K562 (cell line): ENCODE results near the gene LIN9. TPM values are rescaled to one million over a fixed set of nuclear protein-coding genes. Genes with fewer than 3 reads are reported as not detected.
A peak's percentile ranks its signal among the peaks of the same experiment; 100 is the strongest.

ENCODE experiments used
- ATAC-seq: fragments of 200-7000 bp; cut with Tn5 transposase; 3 replicates; pipeline ENCODE4 v1.9.1; 2020; ENCODE audit warnings: moderate library complexity
- BruUV-seq: library from RNA; stranded (reverse); fragments of 400-500 nt; replicated peaks from 2 replicates; lab custom pipeline; 2021; lab: Mats Ljungman, UMichigan
- CTCF ChIA-PET: fragments of 300-600 bp; formaldehyde crosslinking; extraction: SDS; loops from one replicate; lab custom pipeline; 2021; ENCODE audit warnings: low intra/inter-chr PET ratio; lab: Yijun Ruan, JAX
- POLR2A ChIA-PET: fragments of 300-600, 350-650 bp; sonication (Branson Sonifier 250); formaldehyde crosslinking; extraction: SDS; loops from one replicate; lab custom pipeline; 2021; ENCODE audit warnings: antibody characterized with exemption, inconsistent platforms; lab: Yijun Ruan, JAX
- DNase-seq, 4 experiments: peaks; one replicate each; pipeline versions ENCODE4 v3.0.0 to v3.0.0-alpha.2; 2011 to 2018; ENCODE audit warnings: low spot score in 3 of 4, mixed read lengths in 3 of 4; ENCODE audit errors: extremely low read depth in 1 of 4
- FAIRE-seq: peaks from 2 replicates; lab custom pipeline; 2011; peaks lifted over from hg19 to GRCh38; lab: Jason Lieb, UNC
- H2AFZ ChIP-seq: 2 replicates; pipeline ENCODE4 v1.6.0; 2011; ENCODE audit warnings: low read depth, low read length, control low read depth, inconsistent platforms
- H3K27ac ChIP-seq: fragments of 200-600 bp; 3 replicates; pipeline ENCODE4 v1.8.0; 2011; ENCODE audit warnings: low read depth, mild to moderate bottlenecking, control low read depth, inconsistent platforms, low read length, moderate library complexity, mixed read lengths; ENCODE audit errors: extremely low read depth
- H3K27me3 ChIP-seq, 2 experiments: fragments of 300-600 bp in 1 of 2; 2 replicates in 1 of 2; 3 replicates in 1 of 2; pipeline versions ENCODE4 v1.6.0 to v1.8.0; 2011; ENCODE audit warnings: inconsistent platforms in 2 of 2, low read length in 2 of 2, mild to moderate bottlenecking in 1 of 2, mixed read lengths in 1 of 2, moderate library complexity in 1 of 2; ENCODE audit not compliant: control insufficient read depth in 2 of 2, insufficient read depth in 2 of 2
- H3K36me3 ChIP-seq: fragments of 300-600 bp; 3 replicates; pipeline ENCODE4 v1.8.0; 2011; ENCODE audit warnings: mild to moderate bottlenecking, low read length, inconsistent platforms; ENCODE audit not compliant: control insufficient read depth, insufficient read depth
- H3K4me1 ChIP-seq, 2 experiments: fragments of 200-600 bp in 1 of 2; replicated peaks in 1 of 2; 2 replicates in 1 of 2; 3 replicates in 1 of 2; pipeline versions ENCODE4 v1.5.1 to v1.8.0; 2011; ENCODE audit warnings: inconsistent platforms in 2 of 2, low read length in 2 of 2, mild to moderate bottlenecking in 1 of 2, mixed read lengths in 1 of 2, moderate library complexity in 1 of 2; ENCODE audit not compliant: control insufficient read depth in 2 of 2, insufficient read depth in 2 of 2
- H3K4me2 ChIP-seq: 2 replicates; pipeline ENCODE4 v1.6.1; 2011; ENCODE audit warnings: low read length, control low read depth, inconsistent platforms, mixed read lengths; ENCODE audit not compliant: insufficient read depth
- H3K4me3 ChIP-seq: fragments of 200-600 bp; sonication (generic), shearing (Covaris generic); 2 replicates; pipeline ENCODE4 v1.5.1; 2016; ENCODE audit warnings: control low read depth, inconsistent platforms
- H3K79me2 ChIP-seq: fragments of 200-600 bp; 3 replicates; pipeline ENCODE4 v1.8.0; 2011; ENCODE audit warnings: low read length, inconsistent platforms; ENCODE audit not compliant: control insufficient read depth, insufficient read depth
- H3K9ac ChIP-seq, 2 experiments: 2 replicates each; pipeline versions ENCODE4 v1.6.0 to v1.6.1; 2011; ENCODE audit warnings: low read depth in 2 of 2, low read length in 2 of 2, control low read depth in 1 of 2, inconsistent platforms in 1 of 2, mild to moderate bottlenecking in 1 of 2, mixed read lengths in 1 of 2; ENCODE audit not compliant: insufficient read depth in 1 of 2
- H3K9me1 ChIP-seq: one replicate; pipeline ENCODE4 v1.6.0; 2011; ENCODE audit warnings: inconsistent platforms, mild to moderate bottlenecking, low read length, moderate library complexity; ENCODE audit not compliant: control insufficient read depth, insufficient read depth
- H3K9me3 ChIP-seq: replicated peaks from 2 replicates; pipeline ENCODE4 v1.5.1; 2011; ENCODE audit warnings: low read depth, low read length, inconsistent platforms; ENCODE audit not compliant: control insufficient read depth, insufficient read depth
- H4K20me1 ChIP-seq: replicated peaks from 2 replicates; pipeline ENCODE4 v1.6.1; 2011; ENCODE audit warnings: low read length, inconsistent platforms, mixed read lengths; ENCODE audit not compliant: control insufficient read depth, insufficient read depth
- BRCA1 ChIP-seq, 2 experiments: fragments of 450-650 bp in 1 of 2; sonication (generic) in 1 of 2; formaldehyde crosslinking in 1 of 2; IDR thresholded peaks; 2 replicates each; pipeline versions ENCODE4 v1.5.0 to v1.6.1; 2017 to 2020; ENCODE audit warnings: mild to moderate bottlenecking in 1 of 2, missing genetic modification reagents in 1 of 2
- COPS2 ChIP-seq: fragments of 450-650 bp; conservative IDR thresholded peaks from 2 replicates; pipeline ENCODE4 v1.6.1; 2016; ENCODE audit warnings: mild to moderate bottlenecking, moderate library complexity
- CTCF ChIP-seq, 3 experiments: IDR thresholded peaks in 2 of 3; conservative IDR thresholded peaks in 1 of 3; 2 replicates each; pipeline ENCODE4 v1.5.1; 2011 to 2012; ENCODE audit warnings: low read length in 3 of 3, mild to moderate bottlenecking in 3 of 3, control low read depth in 2 of 3, improper control_type of control experiment in 1 of 3, inconsistent platforms in 1 of 3, low read depth in 1 of 3, mixed read lengths in 1 of 3, moderate library complexity in 1 of 3; ENCODE audit not compliant: insufficient read depth in 2 of 3
- DMBX1 ChIP-seq: fragments of 250-450 bp; sonication (Bioruptor Pico); IDR thresholded peaks from 2 replicates; pipeline ENCODE4 v1.8.0; 2022; ENCODE audit warnings: inconsistent platforms, mild to moderate bottlenecking, moderate library complexity, borderline replicate concordance
- DNMT1 ChIP-seq: fragments of 450-650 bp; IDR thresholded peaks from 2 replicates; pipeline ENCODE4 v1.6.1; 2016; ENCODE audit warnings: antibody characterized with exemption, mild to moderate bottlenecking
- ERF ChIP-seq: fragments of 450-650 bp; formaldehyde crosslinking; IDR thresholded peaks from 2 replicates; pipeline ENCODE4 v1.4.0; 2020; ENCODE audit warnings: mild to moderate bottlenecking, mixed read lengths
- FIP1L1 ChIP-seq: fragments of 200-400 bp; formaldehyde crosslinking; IDR thresholded peaks from 2 replicates; pipeline ENCODE4 v1.6.1; 2018; ENCODE audit warnings: mild to moderate bottlenecking, low read depth, low read length; ENCODE audit not compliant: poor library complexity, severe bottlenecking
- FOSL1 ChIP-seq: fragments of 200-800 bp; sonication (Bioruptor generic); conservative IDR thresholded peaks from 2 replicates; pipeline ENCODE4 v1.6.1; 2016; ENCODE audit warnings: missing genetic modification characterization, missing compliant biosample characterization
- FUS ChIP-seq: fragments of 200-400 bp; formaldehyde crosslinking; optimal IDR thresholded peaks from 2 replicates; pipeline ENCODE3; 2017; ENCODE audit warnings: low read depth, low read length
- HSF4 ChIP-seq: fragments of 250-450 bp; sonication (Bioruptor Pico); IDR thresholded peaks from 2 replicates; pipeline ENCODE4 v2.1.2; 2022; ENCODE audit warnings: mild to moderate bottlenecking, moderate library complexity, borderline replicate concordance
- KAT7 ChIP-seq: sonication (generic); formaldehyde crosslinking; IDR thresholded peaks from 2 replicates; pipeline ENCODE4 v1.8.0; 2022; ENCODE audit warnings: missing genetic modification reagents, mild to moderate bottlenecking, borderline replicate concordance
- KDM2B ChIP-seq: fragments of 250-450 bp; sonication (Bioruptor Pico); IDR thresholded peaks from 2 replicates; pipeline ENCODE4 v1.8.0; 2021; ENCODE audit warnings: mild to moderate bottlenecking, moderate library complexity
- KLF6 ChIP-seq: fragments of 250-450 bp; sonication (Bioruptor Pico); IDR thresholded peaks from 2 replicates; pipeline ENCODE4 v1.4.0; 2020; ENCODE audit warnings: mild to moderate bottlenecking, moderate library complexity, borderline replicate concordance
- PHF20 ChIP-seq: fragments of 450-650 bp; IDR thresholded peaks from 2 replicates; pipeline ENCODE4 v1.6.1; 2018; ENCODE audit not compliant: partially characterized antibody
- PREB ChIP-seq: sonication (generic); formaldehyde crosslinking; IDR thresholded peaks from 2 replicates; pipeline ENCODE4 v1.8.1; 2023; ENCODE audit warnings: mild to moderate bottlenecking, missing genetic modification reagents
- RBM39 ChIP-seq: fragments of 200-400 bp; formaldehyde crosslinking; optimal IDR thresholded peaks from 2 replicates; pipeline ENCODE3; 2018; ENCODE audit warnings: low read depth, low read length
- SIRT6 ChIP-seq: IDR thresholded peaks from one replicate; pipeline ENCODE4 v1.6.1; 2012; ENCODE audit warnings: low read depth, mild to moderate bottlenecking, control low read depth, inconsistent platforms, low read length, moderate library complexity
- SMARCE1 ChIP-seq: fragments of 450-650 bp; IDR thresholded peaks from 2 replicates; pipeline ENCODE4 v1.7.1; 2016; ENCODE audit warnings: mild to moderate bottlenecking
- TBP ChIP-seq: optimal IDR thresholded peaks from 2 replicates; pipeline ENCODE3; 2011; ENCODE audit warnings: low read depth, low read length, improper control_type of control experiment
- ZFP30 ChIP-seq: fragments of 250-450 bp; sonication (Bioruptor Pico); IDR thresholded peaks from 2 replicates; pipeline ENCODE4 v1.8.0; 2022; ENCODE audit warnings: moderate library complexity, mild to moderate bottlenecking, inconsistent platforms, borderline replicate concordance
- ZNF121 ChIP-seq: sonication (generic); formaldehyde crosslinking; conservative IDR thresholded peaks from 2 replicates; pipeline ENCODE4 v1.8.0; 2022; ENCODE audit warnings: missing genetic modification reagents
- ZNF134 ChIP-seq: fragments of 250-450 bp; sonication (Bioruptor Pico); conservative IDR thresholded peaks from 2 replicates; pipeline ENCODE4 v1.4.0; 2020
- ZZZ3 ChIP-seq: fragments of 450-650 bp; IDR thresholded peaks from 2 replicates; pipeline ENCODE4 v1.6.1; 2016; ENCODE audit warnings: antibody characterized with exemption, mild to moderate bottlenecking, moderate library complexity
- WGBS: fragments of 100-300 bp; shearing (Covaris generic); methylation state at CpG from one replicate; pipeline ENCODE4 v1.1.6; 2016; ENCODE audit warnings: low coverage, mixed read lengths; ENCODE audit not compliant: insufficient coverage; ENCODE audit errors: missing lambda C conversion rate; 5-methylcytosine and 5-hydroxymethylcytosine counted together
- in situ Hi-C: fragments of 300-500 bp; cut with MboI; formaldehyde crosslinking; loops from 4 replicates; pipeline ENCODE4 v1.15.0; 2018; ENCODE audit warnings: inconsistent platforms, mixed read lengths
- intact Hi-C: fragments of 100-400 bp; cut with micrococcal nuclease; formaldehyde crosslinking; loops from 2 replicates; pipeline ENCODE4 v1.14.2; 2022
- polyA plus RNA-seq, 8 experiments: library from polyadenylated mRNA; depleted of rRNA in 4 of 8; stranded (reverse) in 5 of 8; unstranded in 3 of 8; fragments of >200 nt; fragmentation: Nextera tagmentation in 2 of 8; fragmentation: Illumina TruSeq in 1 of 8; extraction: Ambion mirVana in 2 of 8; extraction: Trizol in 1 of 8; gene quantifications; 2 replicates each; pipeline versions ENCODE4 v1.2.1 to v1.2.3, GENCODE V29; 2011 to 2014; ENCODE audit warnings: inconsistent platforms in 1 of 8, missing spikeins in 1 of 8
- total RNA-seq, 7 experiments: library from RNA; depleted of rRNA in 6 of 7; stranded (reverse); fragments of >200 nt in 6 of 7; fragmentation: Illumina TruSeq in 2 of 7; extraction: Trizol in 2 of 7; gene quantifications; 2 replicates each; pipeline versions ENCODE4 v1.2.1 to v1.2.3, GENCODE V29; 2011 to 2021; ENCODE audit warnings: low replicate concordance in 1 of 7

Gene LIN9
- total and polyA plus RNA-seq, 9 of the 15 experiments (the other 6 are each of a cell fraction or from before 2014, with no cell fraction given) = 18.8 to 33.0 (median 25.5) TPM

- peak overlapping the region; percentile 93 to 96 for H3K9ac ChIP-seq
- peak overlapping the region; percentile 88 for H3K27ac ChIP-seq
- H4K20me1 ChIP-seq = peaks cover 15% of the 10 kb centered on the region; the same call in 1 of the 2 replicates
- H3K79me2 ChIP-seq = peaks cover 49% of the 10 kb centered on the region
- no peaks in the 10 kb centered on the region for H3K9me1 ChIP-seq
- FAIRE-seq (no peak), DNase-seq (no peak), ATAC-seq (no peak)
- H3K36me3 ChIP-seq = peaks cover 17% of the 10 kb centered on the region; the same call in 2 of the 3 replicates
- BruUV-seq = TSS peak; percentile 90
- peak overlapping the region; percentile 100 for H2AFZ ChIP-seq
- peak overlapping the region; percentile 88 for H3K4me2 ChIP-seq
- peak overlapping the region; percentile 97 for H3K4me3 ChIP-seq
- H3K27me3 ChIP-seq = no peaks in the 10 kb centered on the region
- ChIA-PET CTCF (no interaction called here), POLR2A (interaction anchor here (1.0 to 1.2 kb wide), 2 partner anchors 43 to 124 kb away, joined by 3 read pairs; partner anchors contain the start of gene H3-3A)
- intact Hi-C loops (no loop called here), in situ Hi-C loops (no loop called here)
- WGBS = 6% methylated on average over 10 of the region's 10 CpGs
- H3K4me1 ChIP-seq = peaks cover 6 to 15% of the 10 kb centered on the region in 2 experiments
- H3K9me3 ChIP-seq = no peaks in the 10 kb centered on the region
- no peak for TF ChIP-seq ZFP30
- TF ChIP-seq PREB = no peak
- TF ChIP-seq CTCF (IDR thresholded peaks at IDR 0.05 in 2 of 3, conservative IDR thresholded peaks at IDR 0.05 in 1 of 3; ENCODE audit: insufficient read depth in 2 of 3, low read depth in 1 of 3, low read length in 3 of 3) = 0 out of 6 replicates have a peak, but pooled peaks of 1 of the 3 experiments have one; percentile 3
- no peak for TF ChIP-seq ZNF121 (CRISPR knock-in tag)
- TF ChIP-seq FOSL1 (tag) = no peak
- no peak for TF ChIP-seq RBM39
- peak; percentile 80; the same call in 1 of the 2 replicates for TF ChIP-seq ZZZ3
- TF ChIP-seq HSF4 (CRISPR knock-in tag) = no peak
- no peak for TF ChIP-seq KDM2B (CRISPR knock-in tag)
- no peak for TF ChIP-seq DNMT1
- no peak for TF ChIP-seq KAT7 (CRISPR knock-in tag)
- no peak for TF ChIP-seq TBP
- no peak for TF ChIP-seq ZNF134 (CRISPR knock-in tag)
- TF ChIP-seq KLF6 (CRISPR knock-in tag) = no peak
- peak; percentile 37; the same call in 1 of the 2 replicates for TF ChIP-seq ERF (CRISPR knock-in tag)
- TF ChIP-seq FUS = no peak
- TF ChIP-seq PHF20 = no peak
- no peak for TF ChIP-seq COPS2
- no peak; the same call in 1 of the 2 replicates for TF ChIP-seq DMBX1 (CRISPR knock-in tag)
- no peak for TF ChIP-seq SIRT6
- peak; percentile 38; the same call in 1 of the 2 replicates for TF ChIP-seq SMARCE1
- TF ChIP-seq BRCA1 (IDR thresholded peaks at IDR 0.05) = no peak
- TF ChIP-seq BRCA1 (CRISPR knock-in tag; IDR thresholded peaks at IDR 0.05) = 0 out of 2 replicates have a peak, but pooled peaks have one; percentile 62
- TF ChIP-seq FIP1L1 = no peak
These were observed 122.0 kb downstream of the LIN9 start for GRCh38 chr1:226187019-226187322.
